ENCODE results near the gene EPAS1.

- TF ChIP-seq, protein P1, sequence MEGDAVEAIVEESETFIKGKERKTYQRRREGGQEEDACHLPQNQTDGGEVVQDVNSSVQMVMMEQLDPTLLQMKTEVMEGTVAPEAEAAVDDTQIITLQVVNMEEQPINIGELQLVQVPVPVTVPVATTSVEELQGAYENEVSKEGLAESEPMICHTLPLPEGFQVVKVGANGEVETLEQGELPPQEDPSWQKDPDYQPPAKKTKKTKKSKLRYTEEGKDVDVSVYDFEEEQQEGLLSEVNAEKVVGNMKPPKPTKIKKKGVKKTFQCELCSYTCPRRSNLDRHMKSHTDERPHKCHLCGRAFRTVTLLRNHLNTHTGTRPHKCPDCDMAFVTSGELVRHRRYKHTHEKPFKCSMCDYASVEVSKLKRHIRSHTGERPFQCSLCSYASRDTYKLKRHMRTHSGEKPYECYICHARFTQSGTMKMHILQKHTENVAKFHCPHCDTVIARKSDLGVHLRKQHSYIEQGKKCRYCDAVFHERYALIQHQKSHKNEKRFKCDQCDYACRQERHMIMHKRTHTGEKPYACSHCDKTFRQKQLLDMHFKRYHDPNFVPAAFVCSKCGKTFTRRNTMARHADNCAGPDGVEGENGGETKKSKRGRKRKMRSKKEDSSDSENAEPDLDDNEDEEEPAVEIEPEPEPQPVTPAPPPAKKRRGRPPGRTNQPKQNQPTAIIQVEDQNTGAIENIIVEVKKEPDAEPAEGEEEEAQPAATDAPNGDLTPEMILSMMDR (conservative IDR thresholded peaks at IDR 0.05) = no peak
- TF ChIP-seq ZFX (IDR thresholded peaks at IDR 0.05) = no peak
Measured at GRCh38 chr2:46352621-46353020, 55.4 kb downstream of the EPAS1 start.
